ENCODE results near the gene VPS9D1. TPM values are rescaled to one million over a fixed set of nuclear protein-coding genes. Genes with fewer than 3 reads are reported as not detected.

The VPS9D1 gene
- total RNA-seq, 1 donor from 2014 or later: 17.3 TPM

DNA sequence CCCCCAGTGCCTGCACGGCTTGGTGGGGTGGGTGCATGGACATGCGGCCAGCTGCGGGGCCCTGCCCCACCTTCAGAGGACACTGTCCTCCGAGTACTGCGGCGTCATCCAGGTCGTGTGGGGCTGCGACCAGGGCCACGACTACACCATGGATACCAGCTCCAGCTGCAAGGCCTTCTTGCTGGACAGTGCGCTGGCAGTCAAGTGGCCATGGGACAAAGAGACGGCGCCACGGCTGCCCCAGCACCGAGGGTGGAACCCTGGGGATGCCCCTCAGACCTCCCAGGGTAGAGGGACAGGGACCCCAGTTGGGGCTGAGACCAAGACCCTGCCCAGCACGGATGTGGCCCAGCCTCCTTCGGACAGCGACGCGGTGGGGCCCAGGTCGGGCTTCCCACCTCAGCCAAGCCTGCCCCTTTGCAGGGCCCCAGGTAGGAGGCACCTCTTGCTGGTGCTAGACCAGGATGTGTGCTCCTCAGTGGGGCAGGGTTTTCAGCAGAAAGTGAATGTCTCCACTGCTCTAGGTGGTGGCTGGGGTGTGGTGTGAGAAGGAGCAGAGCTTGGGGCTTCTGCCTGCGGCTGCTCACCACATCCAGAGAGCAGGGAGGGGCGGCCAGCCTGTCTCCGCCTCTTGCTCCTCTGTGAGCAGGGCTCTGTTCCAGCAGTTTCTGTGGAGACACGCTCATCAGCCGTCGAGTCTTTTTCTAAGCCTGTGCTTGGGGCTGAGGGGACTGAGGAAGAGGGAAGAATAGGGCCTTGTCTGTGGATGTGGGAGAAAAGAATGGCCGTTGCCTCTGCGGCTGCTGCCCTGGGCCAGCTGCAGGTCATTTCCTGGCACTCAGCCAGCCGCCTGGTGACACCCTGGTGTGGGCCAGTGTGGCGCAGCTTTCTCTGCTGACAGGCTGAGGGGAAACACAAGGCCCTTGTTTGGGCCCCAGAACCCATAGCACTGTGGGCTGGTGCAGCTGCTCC, 2.9 kb upstream of the VPS9D1 start:
- peaks cover 12% of the 10 kb centered on the region for H3K4me1 Mint-ChIP-seq (ENCODE audit: unreplicated experiment)
- H3K9me3 Mint-ChIP-seq: no peaks in the 10 kb centered on the region
- H3K36me3 Mint-ChIP-seq: peaks cover 7% of the 10 kb centered on the region
- TF ChIP-seq, protein P1, sequence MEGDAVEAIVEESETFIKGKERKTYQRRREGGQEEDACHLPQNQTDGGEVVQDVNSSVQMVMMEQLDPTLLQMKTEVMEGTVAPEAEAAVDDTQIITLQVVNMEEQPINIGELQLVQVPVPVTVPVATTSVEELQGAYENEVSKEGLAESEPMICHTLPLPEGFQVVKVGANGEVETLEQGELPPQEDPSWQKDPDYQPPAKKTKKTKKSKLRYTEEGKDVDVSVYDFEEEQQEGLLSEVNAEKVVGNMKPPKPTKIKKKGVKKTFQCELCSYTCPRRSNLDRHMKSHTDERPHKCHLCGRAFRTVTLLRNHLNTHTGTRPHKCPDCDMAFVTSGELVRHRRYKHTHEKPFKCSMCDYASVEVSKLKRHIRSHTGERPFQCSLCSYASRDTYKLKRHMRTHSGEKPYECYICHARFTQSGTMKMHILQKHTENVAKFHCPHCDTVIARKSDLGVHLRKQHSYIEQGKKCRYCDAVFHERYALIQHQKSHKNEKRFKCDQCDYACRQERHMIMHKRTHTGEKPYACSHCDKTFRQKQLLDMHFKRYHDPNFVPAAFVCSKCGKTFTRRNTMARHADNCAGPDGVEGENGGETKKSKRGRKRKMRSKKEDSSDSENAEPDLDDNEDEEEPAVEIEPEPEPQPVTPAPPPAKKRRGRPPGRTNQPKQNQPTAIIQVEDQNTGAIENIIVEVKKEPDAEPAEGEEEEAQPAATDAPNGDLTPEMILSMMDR (conservative IDR thresholded peaks at IDR 0.05): no peak
- no peak overlapping the region for H3K27ac Mint-ChIP-seq
- DNase-seq (ENCODE audit: extremely low spot score, unreplicated experiment): no peak
- H3K27me3 Mint-ChIP-seq: no peaks in the 10 kb centered on the region
- peak overlapping the region; percentile 79 for H3K4me3 Mint-ChIP-seq

DNA sequence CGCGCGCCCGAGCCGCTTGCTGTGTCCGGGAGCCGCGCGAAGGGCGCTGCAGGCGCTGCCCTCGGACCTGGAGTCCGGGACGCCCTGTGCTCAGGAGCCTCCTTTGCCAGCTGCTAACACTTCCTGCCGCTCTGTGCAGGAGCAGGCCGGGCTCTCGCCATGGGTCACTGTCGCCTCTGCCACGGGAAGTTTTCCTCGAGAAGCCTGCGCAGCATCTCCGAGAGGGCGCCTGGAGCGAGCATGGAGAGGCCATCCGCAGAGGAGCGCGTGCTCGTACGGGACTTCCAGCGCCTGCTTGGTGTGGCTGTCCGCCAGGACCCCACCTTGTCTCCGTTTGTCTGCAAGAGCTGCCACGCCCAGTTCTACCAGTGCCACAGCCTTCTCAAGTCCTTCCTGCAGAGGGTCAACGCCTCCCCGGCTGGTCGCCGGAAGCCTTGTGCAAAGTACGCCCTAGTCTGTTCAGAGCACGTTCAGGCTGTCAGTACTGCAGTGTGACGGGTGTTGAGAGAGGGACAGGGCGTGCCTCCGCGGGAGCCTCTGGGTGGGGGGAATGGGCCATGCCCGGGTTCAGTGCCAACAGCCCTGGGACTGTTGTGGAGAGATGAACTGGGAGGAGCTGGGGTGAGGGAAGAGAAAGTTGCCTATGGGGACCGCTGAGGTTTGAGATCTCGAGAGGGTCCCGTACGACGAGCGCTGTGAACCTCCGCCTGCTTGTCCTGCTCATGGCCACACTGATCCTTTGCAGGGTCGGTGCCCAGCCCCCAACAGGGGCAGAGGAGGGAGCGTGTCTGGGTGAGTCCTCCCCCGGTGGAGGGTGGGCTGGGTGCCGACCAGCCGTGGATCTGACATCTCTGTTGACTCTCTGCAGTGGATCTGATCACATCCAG, 1.9 kb upstream of the VPS9D1 start:
- Mint-ChIP-seq H3K36me3 (peaks cover 7% of the 10 kb centered on the region), H3K4me3 (peak overlapping the region; percentile 79), H3K4me1 (ENCODE audit: unreplicated experiment) (peaks cover 18% of the 10 kb centered on the region), H3K27me3 (no peaks in the 10 kb centered on the region), H3K9me3 (no peaks in the 10 kb centered on the region), H3K27ac (peak overlapping the region; percentile 69)
- no peak for DNase-seq (ENCODE audit: extremely low spot score, unreplicated experiment)
- TF ChIP-seq, protein P1 (conservative IDR thresholded peaks at IDR 0.05): no peak

DNA sequence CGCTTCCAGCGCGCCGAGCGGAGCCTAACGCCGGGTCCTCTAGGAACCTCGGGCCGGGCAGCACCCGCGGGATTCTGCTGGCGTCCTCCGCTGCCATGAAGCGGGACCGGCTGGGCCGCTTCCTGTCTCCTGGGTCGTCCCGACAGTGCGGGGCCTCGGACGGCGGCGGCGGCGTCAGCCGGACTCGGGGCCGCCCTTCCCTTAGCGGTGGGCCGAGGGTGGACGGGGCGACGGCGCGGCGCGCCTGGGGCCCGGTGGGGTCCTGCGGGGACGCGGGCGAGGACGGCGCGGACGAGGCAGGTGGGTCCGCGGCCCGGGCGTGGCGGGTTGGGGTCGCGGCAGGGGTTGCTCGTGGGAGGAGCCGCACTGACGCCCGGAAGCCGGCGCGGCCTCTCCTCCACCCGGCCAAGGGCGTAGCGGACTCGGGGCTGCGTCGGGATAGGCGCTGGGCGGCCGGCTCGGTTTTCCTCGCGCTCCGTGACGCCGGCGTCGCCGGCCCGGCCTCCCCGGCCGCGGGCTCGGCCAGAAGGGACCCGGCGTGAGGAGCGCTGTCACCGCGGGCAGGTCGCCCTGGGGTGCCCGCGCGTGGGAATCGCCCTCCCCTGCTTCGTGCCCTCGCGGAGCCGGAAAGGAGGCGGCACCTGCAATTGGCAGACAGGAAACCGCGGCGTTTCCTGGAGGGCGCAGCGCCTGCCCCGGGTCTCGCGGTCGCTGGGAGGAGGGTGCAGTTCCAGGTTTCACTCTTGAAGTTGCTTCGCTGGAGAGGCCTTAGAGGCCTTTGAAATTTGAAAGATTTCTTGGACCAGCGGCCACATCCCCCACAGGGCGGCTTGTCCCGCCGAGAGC, 1.1 kb upstream of the VPS9D1 start:
- TF ChIP-seq, protein P1 (conservative IDR thresholded peaks at IDR 0.05): no peak
- no peak for DNase-seq (ENCODE audit: extremely low spot score, unreplicated experiment)
- peak overlapping the region; percentile 79 for H3K4me3 Mint-ChIP-seq
- no peak overlapping the region for H3K27ac Mint-ChIP-seq
- no peaks in the 10 kb centered on the region for H3K9me3 Mint-ChIP-seq
- peaks cover 4% of the 10 kb centered on the region for H3K36me3 Mint-ChIP-seq
- no peaks in the 10 kb centered on the region for H3K27me3 Mint-ChIP-seq
- H3K4me1 Mint-ChIP-seq (ENCODE audit: unreplicated experiment): peaks cover 18% of the 10 kb centered on the region

DNA sequence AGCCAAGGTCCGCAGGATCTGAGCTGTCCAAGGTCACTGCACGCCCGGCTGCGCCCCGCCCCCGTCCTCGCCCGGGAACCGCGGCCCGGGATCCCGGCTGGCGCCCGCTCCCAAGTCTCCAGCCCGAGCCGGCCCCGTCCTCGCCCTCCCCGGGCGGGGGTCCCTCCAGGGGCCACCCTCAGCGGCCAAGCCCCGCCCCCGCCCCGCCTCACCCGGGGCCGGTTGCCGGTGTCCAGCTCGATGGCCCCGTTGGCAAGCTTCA, 216 bp downstream of the VPS9D1 start:
- H3K9me3 Mint-ChIP-seq: no peaks in the 10 kb centered on the region

More for the DNA sequence above, 216 bp downstream of the VPS9D1 start:
- H3K36me3 Mint-ChIP-seq: peaks cover 4% of the 10 kb centered on the region
- TF ChIP-seq, protein P1 (conservative IDR thresholded peaks at IDR 0.05): no peak
- H3K27ac Mint-ChIP-seq: peak overlapping the region; percentile 94
- no peaks in the 10 kb centered on the region for H3K27me3 Mint-ChIP-seq
- H3K4me1 Mint-ChIP-seq (ENCODE audit: unreplicated experiment): peaks cover 18% of the 10 kb centered on the region
- no peak for DNase-seq (ENCODE audit: extremely low spot score, unreplicated experiment)
- H3K4me3 Mint-ChIP-seq: peak overlapping the region; percentile 91
